ENCODE data around the gene HCFC1R1. TPM values are rescaled to one million over a fixed set of nuclear protein-coding genes. Genes with fewer than 3 reads are reported as not detected.

The HCFC1R1 gene
- total RNA-seq, 1 experiment from 2014 or later: 61.3 TPM

- peaks cover 18 to 41% (median 25%) of the 10 kb centered on the region in 3 experiments for H3K36me3 Mint-ChIP-seq (ENCODE audit: insufficient read depth in 1 of 3, low read depth in 3 of 3)
- Histone ChIP-seq H4K91ac (ENCODE audit: insufficient read length, low read depth, low read length) (no peak overlapping the region), H3K27ac (ENCODE audit: insufficient read length, low read depth, low read length) (no peak overlapping the region), H3K4ac (ENCODE audit: low read depth, low read length) (no peak overlapping the region), H2BK20ac (ENCODE audit: low read depth, low read length, poor library complexity, severe bottlenecking) (no peak overlapping the region), H3K79me1 (ENCODE audit: insufficient read depth, low read depth, low read length, poor library complexity, severe bottlenecking) (no peaks in the 10 kb centered on the region), H3K79me2 (ENCODE audit: insufficient read depth, low read length) (no peaks in the 10 kb centered on the region), H4K5ac (ENCODE audit: insufficient read length, low read depth, low read length) (no peak overlapping the region), H2AK5ac (ENCODE audit: insufficient read length, low read length) (no peak overlapping the region), H3K14ac (ENCODE audit: insufficient read depth, low read length) (no peak overlapping the region), H3T11ph (ENCODE audit: low read length) (no peak overlapping the region), H3K18ac (ENCODE audit: insufficient read length, low read depth, low read length) (no peak overlapping the region), H2BK5ac (ENCODE audit: insufficient read length, low read length) (no peak overlapping the region), H3K9ac (ENCODE audit: extremely low read depth, insufficient read length, low read length) (no peak overlapping the region), H2AFZ (ENCODE audit: low read length) (no peak overlapping the region), H3K23ac (ENCODE audit: insufficient read length, low read depth, low read length) (no peak overlapping the region), H4K20me1 (ENCODE audit: control insufficient read depth, insufficient read depth, insufficient read length) (no peaks in the 10 kb centered on the region), H3K56ac (ENCODE audit: insufficient read length, low read depth, low read length) (no peak overlapping the region), H3K4me1 (ENCODE audit: insufficient read depth, low read length) (no peaks in the 10 kb centered on the region), H2BK120ac (ENCODE audit: low read depth, low read length, poor library complexity, severe bottlenecking) (no peak overlapping the region), H2BK12ac (ENCODE audit: insufficient read length, low read depth, low read length) (no peak overlapping the region), H3K23me2 (ENCODE audit: insufficient read length, low read depth, low read length, poor library complexity, severe bottlenecking) (peaks cover 20% of the 10 kb centered on the region), H3K9me3 (ENCODE audit: control insufficient read depth, low read depth, low read length) (no peaks in the 10 kb centered on the region), H2BK15ac (ENCODE audit: low read depth, low read length) (no peak overlapping the region), H3K27me3 (ENCODE audit: insufficient read depth, low read length) (peaks cover 2% of the 10 kb centered on the region; the same call in 1 of the 2 replicates), H4K8ac (replicated peaks; ENCODE audit: insufficient read length, low read depth, low read length) (no peak overlapping the region), H3K4me2 (ENCODE audit: insufficient read depth, insufficient read length, low read length) (no peak overlapping the region)
- no peak for DNase-seq
- no peak for TF ChIP-seq CTCF (conservative IDR thresholded peaks at IDR 0.05)
- H3K27ac Mint-ChIP-seq: no peak overlapping the region
- no peak overlapping the region for H3K4me3 Mint-ChIP-seq
- no CpG with 5 or more reads among the region's 26 CpGs for WGBS (ENCODE audit: extremely low coverage, insufficient read length, low lambda C conversion rate)
- peaks cover 62% of the 10 kb centered on the region for H3K27me3 Mint-ChIP-seq (ENCODE audit: low read depth)
- H3K4me1 Mint-ChIP-seq: peaks cover 8 to 15% of the 10 kb centered on the region in 2 experiments
- no peaks in the 10 kb centered on the region; a peak in 2 of 5 replicates for H3K9me3 Mint-ChIP-seq
These were observed 26.3 kb upstream of the HCFC1R1 start for GRCh38 chr16:3049921-3050481.

Data from H9 (cell line).